ENCODE results near the gene PTPRU.

DNA sequence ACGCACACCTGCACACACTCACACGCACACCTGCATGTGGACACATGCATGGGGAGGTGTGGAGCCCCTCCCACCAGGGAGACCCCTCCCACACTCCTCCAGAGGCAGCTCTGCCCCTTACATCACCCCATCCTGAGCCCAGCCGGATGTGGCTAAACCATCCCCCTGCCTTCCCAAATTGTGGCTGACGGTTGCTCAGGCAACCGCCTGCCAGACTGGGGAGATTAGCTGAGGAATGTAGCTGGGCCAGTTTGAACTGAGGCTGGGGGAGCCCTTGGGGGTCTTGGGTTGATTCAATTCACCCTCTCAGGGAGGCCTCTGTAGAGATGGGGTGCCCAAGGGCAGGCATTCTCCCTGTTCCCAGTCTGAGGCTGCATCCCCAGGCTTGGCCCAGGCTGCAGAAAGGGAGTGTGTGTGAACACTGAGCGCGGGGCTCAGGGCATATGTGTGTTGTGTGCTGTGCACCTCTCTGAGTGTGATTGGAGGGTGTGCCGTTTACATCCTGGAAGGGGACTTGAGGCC is 12.9 kb downstream of the PTPRU start:
- TF ChIP-seq, protein P1, sequence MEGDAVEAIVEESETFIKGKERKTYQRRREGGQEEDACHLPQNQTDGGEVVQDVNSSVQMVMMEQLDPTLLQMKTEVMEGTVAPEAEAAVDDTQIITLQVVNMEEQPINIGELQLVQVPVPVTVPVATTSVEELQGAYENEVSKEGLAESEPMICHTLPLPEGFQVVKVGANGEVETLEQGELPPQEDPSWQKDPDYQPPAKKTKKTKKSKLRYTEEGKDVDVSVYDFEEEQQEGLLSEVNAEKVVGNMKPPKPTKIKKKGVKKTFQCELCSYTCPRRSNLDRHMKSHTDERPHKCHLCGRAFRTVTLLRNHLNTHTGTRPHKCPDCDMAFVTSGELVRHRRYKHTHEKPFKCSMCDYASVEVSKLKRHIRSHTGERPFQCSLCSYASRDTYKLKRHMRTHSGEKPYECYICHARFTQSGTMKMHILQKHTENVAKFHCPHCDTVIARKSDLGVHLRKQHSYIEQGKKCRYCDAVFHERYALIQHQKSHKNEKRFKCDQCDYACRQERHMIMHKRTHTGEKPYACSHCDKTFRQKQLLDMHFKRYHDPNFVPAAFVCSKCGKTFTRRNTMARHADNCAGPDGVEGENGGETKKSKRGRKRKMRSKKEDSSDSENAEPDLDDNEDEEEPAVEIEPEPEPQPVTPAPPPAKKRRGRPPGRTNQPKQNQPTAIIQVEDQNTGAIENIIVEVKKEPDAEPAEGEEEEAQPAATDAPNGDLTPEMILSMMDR (IDR thresholded peaks at IDR 0.05) = no peak
- no peak for TF ChIP-seq POLR2AphosphoS5 (IDR thresholded peaks at IDR 0.05; ENCODE audit: insufficient read depth in 1 of 2, low read depth in 1 of 2)

Measured in vagina (tissue), 2 donors.